ENCODE results near the gene EBI3. TPM values are rescaled to one million over a fixed set of nuclear protein-coding genes. Genes with fewer than 3 reads are reported as not detected.

The EBI3 gene
- total RNA-seq (1 to 10 TPM in 4 of 9 donors, under 1 TPM in 5; 0.27 to 5.6 (median 0.54) TPM), polyA plus RNA-seq (1 to 10 TPM in 1 of 2 donors, under 1 TPM in 1; 0.88 to 1.4 TPM)
- long read RNA-seq, donor 1: 0 reads
- long read RNA-seq, donor 2, partial matches to known transcripts: 0 of 1 reads
- long read RNA-seq, donor 2, other reads (novel, unspliced or antisense): 0 of 1 reads
- long read RNA-seq, donor 3, partial matches to known transcripts: 1 of 2 reads
- long read RNA-seq, donor 3, other reads (novel, unspliced or antisense): 0 of 2 reads

GRCh38 chr19:4229179-4229931 lies at the start of gene EBI3:
Gene EBI3 (plus strand): TSS chr19:4229523. CDS start chr19:4229551, 28 bp downstream.
- 15 to 22% (median 16%) methylated on average over 14 to 19 of the region's 19 CpGs for WGBS, 4 donors
- peak within 1 kb of the TSS in 3 of 12 donors; percentile 2 to 25 (median 19) for H3K4me3 ChIP-seq
- H3K4me1 ChIP-seq: peaks cover 0 to 11% (median 0%) of the 10 kb centered on the region in 12 donors
- intact Hi-C loops (cut with DNase I): no loop called here
- ATAC-seq: peak; percentile 32 to 75 (median 66)
- H3K9me3 ChIP-seq: no peaks in the 10 kb centered on the region
- peaks cover 5 to 75% (median 21%) of the 10 kb centered on the region in 9 donors for H3K27me3 ChIP-seq
- TF ChIP-seq CTCF (IDR thresholded peaks at IDR 0.05) (no peak), POLR2A (IDR thresholded peaks at IDR 0.05) (no peak)
- H3K27ac ChIP-seq: no peak within 1 kb of the TSS
- DNase-seq: peak in 3 of 5 donors; percentile 31 to 45 (median 32)
- H3K36me3 ChIP-seq: no peaks in the 10 kb centered on the region

DNA sequence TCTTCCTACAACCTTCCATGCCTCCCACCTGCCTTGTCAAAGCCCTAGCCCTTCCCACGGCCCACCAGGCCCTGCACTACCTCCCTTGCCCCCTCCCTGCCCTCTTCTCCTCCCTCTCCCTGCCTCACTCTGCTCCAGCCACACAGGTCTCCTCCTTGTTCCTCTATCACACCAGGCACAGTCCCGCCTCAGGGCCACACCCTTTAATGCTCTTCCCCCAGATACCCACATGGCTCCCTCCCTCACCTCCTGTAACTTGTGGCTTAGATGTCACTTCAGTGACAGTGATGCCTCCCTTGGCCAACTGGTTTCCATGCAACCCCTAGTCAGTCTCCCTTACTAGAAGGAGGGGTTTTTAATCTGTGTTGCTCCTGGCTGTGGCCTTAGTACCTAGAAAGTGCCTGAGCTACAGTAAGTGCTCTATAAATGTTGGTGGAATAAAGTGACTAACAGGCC lies 48.2 kb upstream of the EBI3 start:
- WGBS, 4 donors: 67 to 91% (median 82%) methylated on average over 2 of the region's 2 CpGs
- H3K36me3 ChIP-seq: peaks cover 0 to 42% (median 34%) of the 10 kb centered on the region in 9 donors
- no peaks in the 10 kb centered on the region for H3K27me3 ChIP-seq
- peak overlapping the region in 4 of 12 donors; percentile 74 to 90 (median 87) for H3K4me3 ChIP-seq
- no peak overlapping the region for H3K27ac ChIP-seq
- intact Hi-C loops (cut with DNase I): loop anchor here in 4 of 10 donors (5.0 to 10.0 kb wide), 4 partner anchors 39 to 196 kb away; partner anchors contain the start of genes EEF2 (in 3 of the 4) and PIAS4 (in 1 of the 4)
- no peaks in the 10 kb centered on the region for H3K9me3 ChIP-seq
- H3K4me1 ChIP-seq: peaks cover 0 to 27% (median 15%) of the 10 kb centered on the region in 12 donors
- ATAC-seq (no peak), DNase-seq (no peak)
- TF ChIP-seq POLR2A (IDR thresholded peaks at IDR 0.05) (no peak), CTCF (IDR thresholded peaks at IDR 0.05) (no peak)

DNA sequence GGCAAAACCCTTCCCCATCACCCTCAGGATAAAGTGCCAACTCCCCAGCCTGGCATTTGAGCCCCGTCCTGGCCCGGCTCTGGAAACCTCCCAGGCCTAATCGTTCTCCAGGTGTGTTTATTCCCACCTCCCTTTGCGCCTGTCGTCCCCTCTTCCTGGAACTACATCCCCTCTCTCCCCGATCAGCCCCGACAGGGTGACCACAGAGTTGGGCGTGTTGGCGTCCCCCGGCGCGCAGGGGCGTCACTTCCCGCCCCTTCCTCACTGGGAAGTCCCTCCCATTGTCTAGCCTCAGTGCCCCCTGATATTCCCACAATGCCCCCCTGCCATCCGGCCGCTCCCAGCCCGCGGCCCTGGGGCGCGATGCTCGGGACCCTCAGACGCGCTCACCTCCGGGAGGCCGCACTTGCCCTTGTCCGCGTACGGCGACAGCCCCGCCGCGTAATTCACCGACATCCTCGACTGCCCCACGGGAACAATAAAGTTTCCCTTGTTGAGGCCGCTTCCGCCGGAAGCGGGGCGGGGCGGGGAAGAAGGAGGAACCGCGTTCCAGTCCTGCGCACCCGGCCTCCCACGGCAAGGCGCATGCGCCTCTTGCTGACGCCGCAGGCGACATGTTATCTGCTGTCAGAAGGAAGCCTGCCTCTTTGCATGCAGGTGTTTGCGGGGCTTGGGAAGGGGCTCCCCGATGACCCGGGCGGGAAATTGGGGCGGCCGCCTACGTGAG lies 47.1 kb upstream of the EBI3 start, which contains the start of the genes ANKRD24 and SIRT6:
Gene ANKRD24, plus strand, starts transcription at position 606 of the 727 bp plus-strand sequence. CDS start 3,737 bp downstream, outside the sequence.
Gene SIRT6, minus strand, starts transcription at position 480 of the 727 bp plus-strand sequence. Its CDS starts 24 bp downstream, at position 456.
- H3K9me3 ChIP-seq: no peaks in the 10 kb centered on the region
- 0% methylated on average over 51 to 58 of the region's 58 CpGs for WGBS, 4 donors
- H3K27ac ChIP-seq: peak within 1 kb of the TSS; percentile 11 to 93 (median 84)
- H3K27me3 ChIP-seq: no peaks in the 10 kb centered on the region
- intact Hi-C loops (cut with DNase I): loop anchor here in 5 of 10 donors (2.0 to 10.0 kb wide), 5 partner anchors 40 to 197 kb away; partner anchors contain the start of genes EEF2 (in 3 of the 5) and PIAS4 (in 1 of the 5)
- ATAC-seq (peak; percentile 95 to 98 (median 96)), DNase-seq (peak; percentile 97 to 98 (median 97))
- H3K4me3 ChIP-seq: peak within 1 kb of the TSS; percentile 70 to 98 (median 88)
- H3K36me3 ChIP-seq: peaks cover 0 to 35% (median 27%) of the 10 kb centered on the region in 9 donors
- peaks cover 0 to 27% (median 15%) of the 10 kb centered on the region in 12 donors for H3K4me1 ChIP-seq
- TF ChIP-seq POLR2A (IDR thresholded peaks at IDR 0.05) (peak in 1 of 2 donors; percentile 76), CTCF (IDR thresholded peaks at IDR 0.05) (no peak)

All from heart left ventricle (tissue), 16 donors.